DMS114 treated with DMSO at 0.1 percent for 48 hours (cell line): Measurements from ENCODE around the gene PIK3R1.
"Not testable (repeated sequence)": the region's sequence is repeated elsewhere in the genome, so short reads cannot be mapped to it uniquely, and the experiment has no call there.

Source experiments
- DNase-seq: peaks from one replicate; lab custom pipeline; 2025; ENCODE audit not compliant: unreplicated experiment; lab: John Stamatoyannopoulos, UW

The PIK3R1 gene

GRCh38 chr5:68192679-68193060 is 22.9 kb upstream of the PIK3R1 start:
- no peak for DNase-seq

- DNase-seq, result no peak
Measured at GRCh38 chr5:68193481-68194036, 22.0 kb upstream of the PIK3R1 start.

GRCh38 chr5:68194386-68194785 is 21.2 kb upstream of the PIK3R1 start:
- no peak for DNase-seq

GRCh38 chr5:68195137-68195536 is 20.4 kb upstream of the PIK3R1 start:
- no peak for DNase-seq

- no peak for DNase-seq
Measured at GRCh38 chr5:68196876-68197275, 18.7 kb upstream of the PIK3R1 start.

GRCh38 chr5:68200288-68200687 is 15.3 kb upstream of the PIK3R1 start:
- DNase-seq, result no peak

GRCh38 chr5:68210654-68211053 is 4.9 kb upstream of the PIK3R1 start:
- not testable (repeated sequence) for DNase-seq

GRCh38 chr5:68214482-68215207 is 911 bp upstream of the PIK3R1 start:
- DNase-seq, result no peak

GRCh38 chr5:68215898-68216244 is 315 bp downstream of the PIK3R1 start:
- DNase-seq, result no peak

- peak; percentile 14 for DNase-seq
Measured at GRCh38 chr5:68216245-68217046, 890 bp downstream of the PIK3R1 start.

GRCh38 chr5:68217047-68217355 is 1.4 kb downstream of the PIK3R1 start:
- DNase-seq, result peak; percentile 11

- no peak for DNase-seq
Measured at GRCh38 chr5:68217528-68217927, 2.0 kb downstream of the PIK3R1 start.

GRCh38 chr5:68219161-68219816 is 3.7 kb downstream of the PIK3R1 start:
- no peak for DNase-seq

- no peak for DNase-seq
Measured at GRCh38 chr5:68220260-68220659, 4.7 kb downstream of the PIK3R1 start.

GRCh38 chr5:68220914-68221313 is 5.4 kb downstream of the PIK3R1 start:
- no peak for DNase-seq

GRCh38 chr5:68221488-68221887 is 5.9 kb downstream of the PIK3R1 start:
- no peak for DNase-seq

- DNase-seq, result no peak
Measured at GRCh38 chr5:68222310-68222709, 6.8 kb downstream of the PIK3R1 start.

- DNase-seq, result no peak
Measured at GRCh38 chr5:68222824-68223354, 7.3 kb downstream of the PIK3R1 start.

- DNase-seq, result no peak
Measured at GRCh38 chr5:68223904-68224303, 8.3 kb downstream of the PIK3R1 start.

- no peak for DNase-seq
Measured at GRCh38 chr5:68224509-68225187, 9.1 kb downstream of the PIK3R1 start.
